Gastrocnemius medialis (tissue), 4 donors: Measurements from ENCODE around the gene RTL1. TPM values are rescaled to one million over a fixed set of nuclear protein-coding genes. Genes with fewer than 3 reads are reported as not detected.

ENCODE experiments used
- ATAC-seq, 2 donors: fragments of 150-250 bp; one replicate each; pipeline ENCODE4 v1.9.1; 2016
- DNase-seq, 2 donors: peaks; one replicate each; pipeline ENCODE4 v3.0.0-alpha.2; 2019
- H3K27ac ChIP-seq, 4 donors: fragments of 200-600 bp; sonication (generic); 1 replicate in 1 of 4; 2 replicates in 3 of 4; pipeline ENCODE4 v1.5.1; 2016 to 2018; ENCODE audit warnings: mild to moderate bottlenecking in 2 of 4, moderate library complexity in 1 of 4
- H3K27me3 ChIP-seq, 3 donors: fragments of 200-600 bp; sonication (generic) in 2 of 3; 1 replicate in 1 of 3; 2 replicates in 2 of 3; pipeline versions ENCODE4 v1.5.1 to v1.6.0; 2016 to 2019; ENCODE audit warnings: mild to moderate bottlenecking in 1 of 3, moderate library complexity in 1 of 3
- H3K36me3 ChIP-seq, 2 donors: fragments of 200-600 bp; sonication (generic) in 1 of 2; one replicate each; pipeline ENCODE4 v1.5.1; 2017 to 2018
- H3K4me1 ChIP-seq, 2 donors: fragments of 200-600 bp; sonication (generic) in 1 of 2; one replicate each; pipeline ENCODE4 v1.5.1; 2016 to 2017; ENCODE audit warnings: mild to moderate bottlenecking in 2 of 2
- H3K4me3 ChIP-seq, 4 donors: fragments of 200-600 bp; sonication (generic) in 3 of 4; 1 replicate in 1 of 4; 2 replicates in 3 of 4; pipeline ENCODE4 v1.5.1; 2016 to 2019; ENCODE audit warnings: mild to moderate bottlenecking in 2 of 4
- H3K9me3 ChIP-seq, 3 donors: fragments of 200-600 bp; sonication (generic) in 2 of 3; 1 replicate in 1 of 3; 2 replicates in 2 of 3; pipeline ENCODE4 v1.5.1; 2016 to 2019
- POLR2A ChIP-seq, 2 donors: fragments of 450-650 bp; IDR thresholded peaks; one replicate each; pipeline ENCODE4 v1.6.1; 2017; ENCODE audit warnings: antibody characterized with exemption in 2 of 2, mild to moderate bottlenecking in 2 of 2, moderate library complexity in 2 of 2
- in situ Hi-C, 4 donors: fragments of 200-750 bp; cut with MboI; loops; one replicate each; pipeline versions ENCODE4 v1.15.0 to v1.8.0; 2017; ENCODE audit warnings: low sequenced_read_pairs in 4 of 4
- intact Hi-C: fragments of 100-400 bp; cut with DNase I; formaldehyde crosslinking; loops from one replicate; pipeline ENCODE4 v1.15.1; 2023; ENCODE audit warnings: low total_unique reads
- total RNA-seq, 4 donors: library from RNA; depleted of rRNA; stranded (reverse); fragments of >200 nt; gene quantifications; one replicate each; pipeline versions ENCODE4 v1.1.0 to v1.2.3, GENCODE V29; 2016
- TF ChIP-seq, protein P1 (sequence below), 5 experiments: fragments of 450-650 bp in 3 of 5; fragments of 200-600 bp in 2 of 5; sonication (generic) in 2 of 5; IDR thresholded peaks in 4 of 5; conservative IDR thresholded peaks in 1 of 5; 1 replicate in 4 of 5; 2 replicates in 1 of 5; pipeline ENCODE4 v1.5.1; 2016 to 2019; ENCODE audit warnings: antibody characterized with exemption in 5 of 5, mild to moderate bottlenecking in 3 of 5, moderate library complexity in 3 of 5

Gene RTL1
- total RNA-seq, 4 donors from 2014 or later, result not detected

DNA sequence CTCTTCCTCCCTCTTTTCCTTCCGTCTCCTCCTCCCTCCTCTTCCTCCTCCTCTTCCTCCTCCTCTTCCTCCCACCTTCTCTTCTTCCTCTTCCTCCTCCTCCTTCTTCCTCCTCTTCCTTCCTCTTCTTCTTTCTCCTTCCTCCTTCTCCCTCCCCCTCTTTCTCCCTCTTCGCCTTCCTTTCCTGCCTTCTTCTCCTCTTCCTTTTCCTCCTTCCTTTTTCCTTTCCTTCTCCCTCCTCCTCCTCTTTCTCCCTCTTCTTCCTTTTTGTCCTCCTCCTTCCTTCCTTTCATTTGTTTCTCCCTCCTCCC is 41.6 kb downstream of the RTL1 start:
- TF ChIP-seq, protein P1, sequence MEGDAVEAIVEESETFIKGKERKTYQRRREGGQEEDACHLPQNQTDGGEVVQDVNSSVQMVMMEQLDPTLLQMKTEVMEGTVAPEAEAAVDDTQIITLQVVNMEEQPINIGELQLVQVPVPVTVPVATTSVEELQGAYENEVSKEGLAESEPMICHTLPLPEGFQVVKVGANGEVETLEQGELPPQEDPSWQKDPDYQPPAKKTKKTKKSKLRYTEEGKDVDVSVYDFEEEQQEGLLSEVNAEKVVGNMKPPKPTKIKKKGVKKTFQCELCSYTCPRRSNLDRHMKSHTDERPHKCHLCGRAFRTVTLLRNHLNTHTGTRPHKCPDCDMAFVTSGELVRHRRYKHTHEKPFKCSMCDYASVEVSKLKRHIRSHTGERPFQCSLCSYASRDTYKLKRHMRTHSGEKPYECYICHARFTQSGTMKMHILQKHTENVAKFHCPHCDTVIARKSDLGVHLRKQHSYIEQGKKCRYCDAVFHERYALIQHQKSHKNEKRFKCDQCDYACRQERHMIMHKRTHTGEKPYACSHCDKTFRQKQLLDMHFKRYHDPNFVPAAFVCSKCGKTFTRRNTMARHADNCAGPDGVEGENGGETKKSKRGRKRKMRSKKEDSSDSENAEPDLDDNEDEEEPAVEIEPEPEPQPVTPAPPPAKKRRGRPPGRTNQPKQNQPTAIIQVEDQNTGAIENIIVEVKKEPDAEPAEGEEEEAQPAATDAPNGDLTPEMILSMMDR (IDR thresholded peaks at IDR 0.05 in 4 of 5, conservative IDR thresholded peaks at IDR 0.05 in 1 of 5), result no peak
- TF ChIP-seq POLR2A (IDR thresholded peaks at IDR 0.05), result no peak
- ATAC-seq (no peak), DNase-seq (no peak)
- H3K27me3 ChIP-seq, result no peaks in the 10 kb centered on the region
- H3K36me3 ChIP-seq, result no peaks in the 10 kb centered on the region
- no peak overlapping the region for H3K27ac ChIP-seq
- intact Hi-C loops (no loop called here), in situ Hi-C loops (loop anchor here in 1 of 4 donors (25.0 kb wide), 1 partner anchor 750 kb away; no protein-coding TSS in a partner anchor)
- no peak overlapping the region for H3K4me3 ChIP-seq
- no peaks in the 10 kb centered on the region for H3K9me3 ChIP-seq
- H3K4me1 ChIP-seq, result no peaks in the 10 kb centered on the region

DNA sequence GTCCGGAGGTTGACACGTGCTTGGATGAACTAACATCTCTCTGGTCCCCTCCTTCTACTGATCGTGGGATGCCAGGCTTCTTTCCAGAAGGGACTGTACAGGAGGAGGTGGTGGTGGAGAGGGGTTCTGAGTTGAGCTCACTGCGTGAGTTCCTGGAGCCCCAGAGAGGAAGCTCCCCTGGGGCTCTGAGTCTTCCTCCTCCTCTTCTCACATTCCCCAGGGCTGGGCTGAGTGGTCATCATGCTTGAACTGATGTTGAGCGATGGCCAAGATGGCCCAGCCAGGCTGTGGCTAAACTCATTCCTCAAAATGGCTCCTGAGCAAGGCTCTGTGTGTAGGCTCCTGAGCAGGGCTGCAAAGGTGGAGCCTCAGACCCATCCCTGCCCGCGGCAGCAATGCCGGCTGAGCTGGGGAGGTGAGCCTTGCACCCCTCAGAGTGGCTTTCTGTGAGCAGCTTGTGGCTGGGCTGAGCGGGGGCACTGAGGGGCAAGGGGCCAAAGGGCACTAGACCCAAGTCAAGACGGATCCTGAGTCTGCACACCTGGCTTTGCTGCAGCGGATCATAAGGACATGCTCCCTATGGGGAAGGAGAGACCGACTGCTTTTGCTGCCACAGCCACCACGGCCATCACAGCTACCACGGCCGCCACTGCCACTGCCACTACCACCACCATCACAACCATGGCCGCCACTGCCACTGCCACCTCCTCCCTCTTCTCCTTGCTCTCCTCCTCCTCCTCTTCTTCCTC is 42.2 kb downstream of the RTL1 start:
- intact Hi-C loops, result no loop called here
- no peak for ATAC-seq
- in situ Hi-C loops, result loop anchor here in 1 of 4 donors (25.0 kb wide), 1 partner anchor 751 kb away; no protein-coding TSS in a partner anchor

DNA sequence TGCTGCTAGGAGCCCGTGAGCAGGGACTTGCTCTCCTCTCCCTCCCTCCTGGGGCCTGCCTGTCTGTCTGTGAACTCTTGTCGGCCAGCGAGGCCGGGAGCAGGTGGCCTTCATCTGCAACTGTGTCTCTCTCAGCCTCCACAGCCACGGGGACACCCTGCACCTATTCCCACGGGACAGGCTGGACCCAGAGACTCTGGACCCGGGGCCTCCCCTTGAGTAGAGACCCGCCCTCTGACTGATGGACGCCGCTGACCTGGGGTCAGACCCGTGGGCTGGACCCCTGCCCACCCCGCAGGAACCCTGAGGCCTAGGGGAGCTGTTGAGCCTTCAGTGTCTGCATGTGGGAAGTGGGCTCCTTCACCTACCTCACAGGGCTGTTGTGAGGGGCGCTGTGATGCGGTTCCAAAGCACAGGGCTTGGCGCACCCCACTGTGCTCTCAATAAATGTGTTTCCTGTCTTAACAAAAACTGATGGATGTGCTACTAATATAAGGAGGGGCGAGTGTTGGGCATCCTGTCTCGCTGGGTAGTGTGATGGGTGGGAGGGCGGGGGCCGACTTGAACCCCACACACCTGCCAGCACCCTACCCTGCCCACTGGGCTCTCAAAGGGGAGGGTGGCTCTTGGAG is 42.9 kb downstream of the RTL1 start:
- no peak overlapping the region for H3K4me3 ChIP-seq
- H3K27me3 ChIP-seq, result no peaks in the 10 kb centered on the region
- no peak for DNase-seq
- intact Hi-C loops, result no loop called here
- in situ Hi-C loops, result loop anchor here in 1 of 4 donors (25.0 kb wide), 1 partner anchor 752 kb away; no protein-coding TSS in a partner anchor
- H3K27ac ChIP-seq, result no peak overlapping the region
- no peaks in the 10 kb centered on the region for H3K36me3 ChIP-seq
- no peaks in the 10 kb centered on the region for H3K9me3 ChIP-seq
- no peaks in the 10 kb centered on the region for H3K4me1 ChIP-seq
- no peak for ATAC-seq
- TF ChIP-seq POLR2A (IDR thresholded peaks at IDR 0.05), result no peak
- TF ChIP-seq, protein P1 (IDR thresholded peaks at IDR 0.05 in 4 of 5, conservative IDR thresholded peaks at IDR 0.05 in 1 of 5), result no peak

More for the DNA sequence above, 42.2 kb downstream of the RTL1 start:
- H3K27ac ChIP-seq, result no peak overlapping the region
- no peaks in the 10 kb centered on the region for H3K9me3 ChIP-seq
- DNase-seq, result no peak
- no peaks in the 10 kb centered on the region for H3K36me3 ChIP-seq
- no peaks in the 10 kb centered on the region for H3K27me3 ChIP-seq
- no peaks in the 10 kb centered on the region for H3K4me1 ChIP-seq
- H3K4me3 ChIP-seq, result no peak overlapping the region
- no peak for TF ChIP-seq POLR2A (IDR thresholded peaks at IDR 0.05)
- TF ChIP-seq, protein P1 (IDR thresholded peaks at IDR 0.05 in 4 of 5, conservative IDR thresholded peaks at IDR 0.05 in 1 of 5), result no peak

DNA sequence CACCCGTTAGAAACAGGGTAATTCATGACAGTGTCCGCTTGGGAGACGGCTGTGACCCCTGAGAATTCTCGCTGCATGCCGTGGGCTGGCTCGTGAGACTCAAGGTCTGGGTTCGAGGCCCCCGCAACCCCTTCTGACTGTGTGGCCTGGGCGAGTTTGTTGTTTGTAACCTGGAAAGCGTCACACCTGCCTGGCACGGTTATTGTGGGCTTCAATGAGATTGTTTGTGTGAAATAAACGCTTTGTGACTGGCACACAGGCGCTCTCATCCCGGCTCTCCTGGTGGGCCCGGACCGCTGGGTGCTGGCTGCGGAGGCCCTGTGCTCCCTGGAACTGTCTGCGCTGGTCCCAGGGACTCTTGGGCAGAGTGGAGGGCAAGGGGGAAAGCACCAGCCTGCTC is 43.7 kb downstream of the RTL1 start:
- Histone ChIP-seq H3K4me3 (no peak overlapping the region), H3K36me3 (no peaks in the 10 kb centered on the region), H3K9me3 (no peaks in the 10 kb centered on the region), H3K4me1 (no peaks in the 10 kb centered on the region), H3K27ac (no peak overlapping the region), H3K27me3 (no peaks in the 10 kb centered on the region)
- no peak for TF ChIP-seq POLR2A (IDR thresholded peaks at IDR 0.05)
- TF ChIP-seq, protein P1 (IDR thresholded peaks at IDR 0.05 in 4 of 5, conservative IDR thresholded peaks at IDR 0.05 in 1 of 5), result no peak
- no peak for DNase-seq
- no peak for ATAC-seq
- intact Hi-C loops (no loop called here), in situ Hi-C loops (loop anchor here in 1 of 4 donors (25.0 kb wide), 1 partner anchor 753 kb away; no protein-coding TSS in a partner anchor)
